ENCODE results near the gene CDH4. TPM values are rescaled to one million over a fixed set of nuclear protein-coding genes. Genes with fewer than 3 reads are reported as not detected.

Gene CDH4
- total RNA-seq, 1 donor from 2014 or later = 9.2 TPM

GRCh38 chr20:61523145-61523544 lies 271.1 kb downstream of the CDH4 start:
- no peak for DNase-seq (ENCODE audit: extremely low read depth, low read depth, low spot score)

- DNase-seq (ENCODE audit: extremely low read depth, low read depth, low spot score) = no peak
These were observed 273.0 kb downstream of the CDH4 start for GRCh38 chr20:61524951-61525666.

- no peak for DNase-seq (ENCODE audit: extremely low read depth, low read depth, low spot score)
These were observed 273.8 kb downstream of the CDH4 start for GRCh38 chr20:61525781-61526431.

- no peak for DNase-seq (ENCODE audit: extremely low read depth, low read depth, low spot score)
These were observed 274.8 kb downstream of the CDH4 start for GRCh38 chr20:61526907-61527306.

- no peak for DNase-seq (ENCODE audit: extremely low read depth, low read depth, low spot score)
These were observed 275.6 kb downstream of the CDH4 start for GRCh38 chr20:61527626-61528025.

- DNase-seq (ENCODE audit: extremely low read depth, low read depth, low spot score) = no peak
These were observed 276.5 kb downstream of the CDH4 start for GRCh38 chr20:61528591-61528990.

- DNase-seq (ENCODE audit: extremely low read depth, low read depth, low spot score) = no peak
These were observed 277.3 kb downstream of the CDH4 start for GRCh38 chr20:61529354-61529753.

- no peak for DNase-seq (ENCODE audit: extremely low read depth, low read depth, low spot score)
These were observed 279.7 kb downstream of the CDH4 start for GRCh38 chr20:61531553-61532345.

- DNase-seq (ENCODE audit: extremely low read depth, low read depth, low spot score) = no peak
These were observed 280.7 kb downstream of the CDH4 start for GRCh38 chr20:61532736-61533135.

- no peak for DNase-seq (ENCODE audit: extremely low read depth, low read depth, low spot score)
These were observed 281.2 kb downstream of the CDH4 start for GRCh38 chr20:61533231-61533631.

GRCh38 chr20:61534346-61534745 lies 282.3 kb downstream of the CDH4 start:
- DNase-seq (ENCODE audit: extremely low read depth, low read depth, low spot score) = no peak

GRCh38 chr20:61535091-61535490 lies 283.0 kb downstream of the CDH4 start:
- DNase-seq (ENCODE audit: extremely low read depth, low read depth, low spot score) = no peak

GRCh38 chr20:61535536-61535935 lies 283.5 kb downstream of the CDH4 start:
- DNase-seq (ENCODE audit: extremely low read depth, low read depth, low spot score) = no peak

GRCh38 chr20:61535956-61536355 lies 283.9 kb downstream of the CDH4 start:
- no peak for DNase-seq (ENCODE audit: extremely low read depth, low read depth, low spot score)

- DNase-seq (ENCODE audit: extremely low read depth, low read depth, low spot score) = no peak
These were observed 284.6 kb downstream of the CDH4 start for GRCh38 chr20:61536671-61537070.

- DNase-seq (ENCODE audit: extremely low read depth, low read depth, low spot score) = no peak
These were observed 285.4 kb downstream of the CDH4 start for GRCh38 chr20:61537239-61538182.

- DNase-seq (ENCODE audit: extremely low read depth, low read depth, low spot score) = no peak
These were observed 286.3 kb downstream of the CDH4 start for GRCh38 chr20:61538183-61538942.

- no peak for DNase-seq (ENCODE audit: extremely low read depth, low read depth, low spot score)
These were observed 286.8 kb downstream of the CDH4 start for GRCh38 chr20:61538943-61539265.

- no peak for DNase-seq (ENCODE audit: extremely low read depth, low read depth, low spot score)
These were observed 287.8 kb downstream of the CDH4 start for GRCh38 chr20:61539706-61540360.

All from glomerular endothelial cell (primary cell).